Astrocyte (in vitro differentiated cells and primary cell): Measurements from ENCODE around the gene PEX5L.

ENCODE experiments used
- EZH2 ChIP-seq: IDR thresholded peaks from 2 replicates; pipeline ENCODE4 v1.6.1; 2012; ENCODE audit warnings: mild to moderate bottlenecking, low read length, inconsistent platforms; ENCODE audit not compliant: insufficient read depth
- TF ChIP-seq, protein P1 (sequence below): IDR thresholded peaks from 2 replicates; pipeline ENCODE4 v1.5.1; 2011; ENCODE audit warnings: low read depth, mild to moderate bottlenecking, inconsistent platforms, low read length, moderate library complexity; ENCODE audit not compliant: insufficient read depth

DNA sequence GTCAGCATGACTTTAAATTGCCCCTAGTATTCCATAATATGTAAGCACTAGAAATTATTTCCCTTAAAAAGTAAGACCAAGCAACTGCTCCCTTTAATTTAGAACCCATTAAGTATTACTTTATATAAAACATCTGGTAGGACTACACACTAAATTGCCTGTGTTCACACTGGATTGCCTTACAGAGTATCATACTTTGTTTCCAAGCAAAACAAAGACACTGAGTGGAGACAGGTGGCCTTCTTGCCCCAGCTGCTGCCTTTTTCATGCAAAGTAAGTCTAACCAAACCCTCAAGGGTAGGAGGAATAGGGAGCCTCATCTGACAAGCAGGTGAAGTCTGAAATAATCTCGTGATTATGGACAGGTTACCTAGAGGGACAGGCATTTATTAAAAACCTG is 87.3 kb downstream of the PEX5L start:
- TF ChIP-seq, protein P1, sequence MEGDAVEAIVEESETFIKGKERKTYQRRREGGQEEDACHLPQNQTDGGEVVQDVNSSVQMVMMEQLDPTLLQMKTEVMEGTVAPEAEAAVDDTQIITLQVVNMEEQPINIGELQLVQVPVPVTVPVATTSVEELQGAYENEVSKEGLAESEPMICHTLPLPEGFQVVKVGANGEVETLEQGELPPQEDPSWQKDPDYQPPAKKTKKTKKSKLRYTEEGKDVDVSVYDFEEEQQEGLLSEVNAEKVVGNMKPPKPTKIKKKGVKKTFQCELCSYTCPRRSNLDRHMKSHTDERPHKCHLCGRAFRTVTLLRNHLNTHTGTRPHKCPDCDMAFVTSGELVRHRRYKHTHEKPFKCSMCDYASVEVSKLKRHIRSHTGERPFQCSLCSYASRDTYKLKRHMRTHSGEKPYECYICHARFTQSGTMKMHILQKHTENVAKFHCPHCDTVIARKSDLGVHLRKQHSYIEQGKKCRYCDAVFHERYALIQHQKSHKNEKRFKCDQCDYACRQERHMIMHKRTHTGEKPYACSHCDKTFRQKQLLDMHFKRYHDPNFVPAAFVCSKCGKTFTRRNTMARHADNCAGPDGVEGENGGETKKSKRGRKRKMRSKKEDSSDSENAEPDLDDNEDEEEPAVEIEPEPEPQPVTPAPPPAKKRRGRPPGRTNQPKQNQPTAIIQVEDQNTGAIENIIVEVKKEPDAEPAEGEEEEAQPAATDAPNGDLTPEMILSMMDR, result no peak
- TF ChIP-seq EZH2, result no peak
